ENCODE measurements around the gene SRPX2. TPM values are rescaled to one million over a fixed set of nuclear protein-coding genes. Genes with fewer than 3 reads are reported as not detected.

Gene SRPX2
- polyA plus RNA-seq, 1 of the 3 experiments (the other 2 are of a cell fraction) = 14.5 TPM

DNA sequence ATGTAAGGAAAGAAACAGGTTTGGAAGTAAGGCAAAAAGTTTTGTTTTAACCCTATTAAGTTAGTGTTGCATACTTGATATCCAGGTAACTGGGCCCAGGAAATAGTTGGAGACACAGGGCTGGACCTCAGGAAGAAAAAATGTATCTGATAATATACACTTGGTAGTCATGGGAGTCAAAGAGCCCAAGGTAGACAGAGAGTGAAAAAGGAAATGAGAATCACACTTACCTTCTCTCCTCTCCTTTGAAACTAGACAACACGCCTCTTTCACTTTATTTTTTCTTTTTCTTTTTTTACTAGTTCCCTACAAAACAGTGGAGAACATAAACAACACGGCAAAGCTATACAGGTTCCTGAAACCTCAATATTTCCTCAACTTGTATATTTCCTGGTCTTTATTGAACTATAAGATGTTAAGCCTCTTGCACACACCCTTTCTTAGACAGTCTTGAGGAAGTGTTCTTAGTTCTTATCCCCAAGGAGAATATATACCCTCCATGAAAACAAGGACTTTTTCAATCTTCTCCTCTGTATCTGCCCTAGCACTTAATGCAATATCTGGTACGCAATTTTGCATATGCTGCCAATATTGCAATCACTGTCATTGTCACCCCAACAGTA lies 60.7 kb downstream of the SRPX2 start (continued):
- TF ChIP-seq, protein P1, sequence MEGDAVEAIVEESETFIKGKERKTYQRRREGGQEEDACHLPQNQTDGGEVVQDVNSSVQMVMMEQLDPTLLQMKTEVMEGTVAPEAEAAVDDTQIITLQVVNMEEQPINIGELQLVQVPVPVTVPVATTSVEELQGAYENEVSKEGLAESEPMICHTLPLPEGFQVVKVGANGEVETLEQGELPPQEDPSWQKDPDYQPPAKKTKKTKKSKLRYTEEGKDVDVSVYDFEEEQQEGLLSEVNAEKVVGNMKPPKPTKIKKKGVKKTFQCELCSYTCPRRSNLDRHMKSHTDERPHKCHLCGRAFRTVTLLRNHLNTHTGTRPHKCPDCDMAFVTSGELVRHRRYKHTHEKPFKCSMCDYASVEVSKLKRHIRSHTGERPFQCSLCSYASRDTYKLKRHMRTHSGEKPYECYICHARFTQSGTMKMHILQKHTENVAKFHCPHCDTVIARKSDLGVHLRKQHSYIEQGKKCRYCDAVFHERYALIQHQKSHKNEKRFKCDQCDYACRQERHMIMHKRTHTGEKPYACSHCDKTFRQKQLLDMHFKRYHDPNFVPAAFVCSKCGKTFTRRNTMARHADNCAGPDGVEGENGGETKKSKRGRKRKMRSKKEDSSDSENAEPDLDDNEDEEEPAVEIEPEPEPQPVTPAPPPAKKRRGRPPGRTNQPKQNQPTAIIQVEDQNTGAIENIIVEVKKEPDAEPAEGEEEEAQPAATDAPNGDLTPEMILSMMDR (IDR thresholded peaks at IDR 0.05) = no peak
- TF ChIP-seq FOXJ3 (CRISPR knock-in tag; IDR thresholded peaks at IDR 0.05) (no peak), USF2 (IDR thresholded peaks at IDR 0.05; ENCODE audit: borderline replicate concordance, low read depth, low read length) (no peak), POLR2AphosphoS5 (IDR thresholded peaks at IDR 0.05; ENCODE audit: low read depth, low read length) (no peak), MXI1 (IDR thresholded peaks at IDR 0.05; ENCODE audit: low read depth, low read length) (no peak), GATA2 (CRISPR knock-in tag; IDR thresholded peaks at IDR 0.05) (no peak), TCF12 (IDR thresholded peaks at IDR 0.05) (no peak), EP300 (IDR thresholded peaks at IDR 0.05; ENCODE audit: borderline replicate concordance in 1 of 2, low read depth in 1 of 2, low read length in 1 of 2) (no peak)
- TF ChIP-seq, protein P2, sequence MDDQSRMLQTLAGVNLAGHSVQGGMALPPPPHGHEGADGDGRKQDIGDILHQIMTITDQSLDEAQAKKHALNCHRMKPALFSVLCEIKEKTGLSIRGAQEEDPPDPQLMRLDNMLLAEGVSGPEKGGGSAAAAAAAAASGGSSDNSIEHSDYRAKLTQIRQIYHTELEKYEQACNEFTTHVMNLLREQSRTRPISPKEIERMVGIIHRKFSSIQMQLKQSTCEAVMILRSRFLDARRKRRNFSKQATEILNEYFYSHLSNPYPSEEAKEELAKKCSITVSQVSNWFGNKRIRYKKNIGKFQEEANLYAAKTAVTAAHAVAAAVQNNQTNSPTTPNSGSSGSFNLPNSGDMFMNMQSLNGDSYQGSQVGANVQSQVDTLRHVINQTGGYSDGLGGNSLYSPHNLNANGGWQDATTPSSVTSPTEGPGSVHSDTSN (IDR thresholded peaks at IDR 0.05) = no peak

DNA sequence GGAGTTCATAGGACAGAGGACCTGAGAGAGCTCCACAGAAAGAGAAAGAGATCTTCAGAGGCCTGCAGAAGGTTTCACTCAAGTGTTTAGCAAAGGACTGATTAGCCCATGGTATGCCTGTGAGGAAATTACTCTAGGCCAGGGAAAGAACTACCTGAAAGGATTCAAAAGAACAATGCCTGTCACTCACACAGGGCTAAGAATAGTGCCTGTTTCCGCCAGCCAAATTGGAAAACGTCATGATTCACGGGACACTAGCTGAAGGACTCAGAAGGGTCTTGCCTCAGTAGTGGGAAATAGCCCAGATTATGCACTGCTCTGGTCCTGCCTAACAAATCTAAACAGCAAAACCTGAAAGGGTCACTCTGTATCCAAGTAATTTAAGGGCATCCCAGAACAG lies 66.8 kb downstream of the SRPX2 start:
- Histone ChIP-seq H3K4me1 (ENCODE audit: control insufficient read depth in 1 of 2, insufficient read depth in 2 of 2, low read depth in 1 of 2, low read length in 1 of 2) (no peaks in the 10 kb centered on the region), H3K9ac (no peak overlapping the region), H3K9me2 (no peaks in the 10 kb centered on the region), H4K20me1 (ENCODE audit: insufficient read depth) (no peaks in the 10 kb centered on the region), H3K79me2 (ENCODE audit: insufficient read depth) (no peaks in the 10 kb centered on the region), H3K9me3 (no peaks in the 10 kb centered on the region), H3K4me3 (ENCODE audit: low read depth in 2 of 2, low read length in 1 of 2) (no peak overlapping the region), H3F3A (replicated peaks; ENCODE audit: insufficient read depth) (no peaks in the 10 kb centered on the region), H2AFZ (ENCODE audit: low read depth) (no peak overlapping the region), H3K36me3 (replicated peaks in 1 of 2; ENCODE audit: control insufficient read depth in 1 of 2, insufficient read depth in 2 of 2, low read length in 1 of 2) (no peaks in the 10 kb centered on the region), H3K27me3 (ENCODE audit: insufficient read depth) (no peaks in the 10 kb centered on the region), H3K27ac (ENCODE audit: low read depth in 2 of 2, low read length in 1 of 2) (no peak overlapping the region), H3K4me2 (no peak overlapping the region)
- 36% methylated on average over 3 of the region's 3 CpGs for WGBS (ENCODE audit: low lambda C conversion rate)
- ChIA-PET CTCF (interaction anchor here (1.0 to 1.4 kb wide), 3 partner anchors 25 to 58 kb away, joined by 4 to 6 read pairs (median 5); no protein-coding TSS in a partner anchor), POLR2A (no interaction called here)
- DNase-seq = no peak
- TF ChIP-seq MEF2A (IDR thresholded peaks at IDR 0.05; ENCODE audit: borderline replicate concordance, low read depth) = no peak
- TF ChIP-seq YY1 (IDR thresholded peaks at IDR 0.05; ENCODE audit: low read depth) = no peak
- no peak for TF ChIP-seq MXI1 (IDR thresholded peaks at IDR 0.05; ENCODE audit: low read depth, low read length)

DNA sequence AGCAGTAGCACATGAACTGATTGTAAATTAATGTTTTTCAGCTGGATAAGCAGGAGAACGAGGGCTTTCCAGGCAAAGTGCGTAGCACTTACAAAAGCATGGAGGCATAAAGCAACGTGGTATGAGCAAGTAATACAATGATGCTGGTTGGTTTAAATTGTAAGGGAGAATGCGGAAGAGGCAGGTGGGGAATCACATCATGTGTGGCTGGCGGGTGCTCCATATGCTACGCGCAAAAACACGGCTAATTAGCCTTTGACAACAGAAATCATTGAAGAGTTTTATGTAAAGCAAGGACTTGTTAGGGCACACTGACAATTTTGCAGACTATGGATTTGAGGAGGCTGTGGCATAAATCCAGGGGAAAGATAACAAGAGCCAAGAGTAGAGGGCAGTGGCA lies 73.4 kb downstream of the SRPX2 start:
- CTCF ChIA-PET = interaction anchor here (0.9 to 1.5 kb wide), 4 partner anchors 13 to 51 kb away, joined by 3 to 10 read pairs (median 4); no protein-coding TSS in a partner anchor
- WGBS (ENCODE audit: low lambda C conversion rate) = 55% methylated on average over 8 of the region's 8 CpGs
- H3K9me2 ChIP-seq = no peaks in the 10 kb centered on the region
- TF ChIP-seq, protein P2 (IDR thresholded peaks at IDR 0.05) = no peak
- TF ChIP-seq TEAD4 (IDR thresholded peaks at IDR 0.05; ENCODE audit: borderline replicate concordance, insufficient read depth) (no peak), NFIC (IDR thresholded peaks at IDR 0.05; ENCODE audit: borderline replicate concordance) (no peak), ELF1 (IDR thresholded peaks at IDR 0.05) (no peak), GABPA (IDR thresholded peaks at IDR 0.05; ENCODE audit: low read depth) (no peak), FOXM1 (IDR thresholded peaks at IDR 0.05; ENCODE audit: low read depth) (no peak), SIN3A (IDR thresholded peaks at IDR 0.05; ENCODE audit: borderline replicate concordance, low read depth, low read length) (no peak), MAX (IDR thresholded peaks at IDR 0.05; ENCODE audit: low read depth) (no peak), YY1 (IDR thresholded peaks at IDR 0.05; ENCODE audit: low read depth) (no peak)
- TF ChIP-seq, protein P3, sequence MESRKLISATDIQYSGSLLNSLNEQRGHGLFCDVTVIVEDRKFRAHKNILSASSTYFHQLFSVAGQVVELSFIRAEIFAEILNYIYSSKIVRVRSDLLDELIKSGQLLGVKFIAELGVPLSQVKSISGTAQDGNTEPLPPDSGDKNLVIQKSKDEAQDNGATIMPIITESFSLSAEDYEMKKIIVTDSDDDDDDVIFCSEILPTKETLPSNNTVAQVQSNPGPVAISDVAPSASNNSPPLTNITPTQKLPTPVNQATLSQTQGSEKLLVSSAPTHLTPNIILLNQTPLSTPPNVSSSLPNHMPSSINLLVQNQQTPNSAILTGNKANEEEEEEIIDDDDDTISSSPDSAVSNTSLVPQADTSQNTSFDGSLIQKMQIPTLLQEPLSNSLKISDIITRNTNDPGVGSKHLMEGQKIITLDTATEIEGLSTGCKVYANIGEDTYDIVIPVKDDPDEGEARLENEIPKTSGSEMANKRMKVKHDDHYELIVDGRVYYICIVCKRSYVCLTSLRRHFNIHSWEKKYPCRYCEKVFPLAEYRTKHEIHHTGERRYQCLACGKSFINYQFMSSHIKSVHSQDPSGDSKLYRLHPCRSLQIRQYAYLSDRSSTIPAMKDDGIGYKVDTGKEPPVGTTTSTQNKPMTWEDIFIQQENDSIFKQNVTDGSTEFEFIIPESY (IDR thresholded peaks at IDR 0.05; ENCODE audit: borderline replicate concordance, low read depth) = no peak

More for the DNA sequence above, 73.4 kb downstream of the SRPX2 start:
- H3K79me2 ChIP-seq (ENCODE audit: insufficient read depth) = no peaks in the 10 kb centered on the region
- no peaks in the 10 kb centered on the region for H3K27me3 ChIP-seq (ENCODE audit: insufficient read depth)
- no peaks in the 10 kb centered on the region for H3F3A ChIP-seq (replicated peaks; ENCODE audit: insufficient read depth)
- no peak overlapping the region for H2AFZ ChIP-seq (ENCODE audit: low read depth)
- H3K4me2 ChIP-seq = no peak overlapping the region
- no peaks in the 10 kb centered on the region for H4K20me1 ChIP-seq (ENCODE audit: insufficient read depth)
- no peak for DNase-seq
- POLR2A ChIA-PET = no interaction called here
- no peak overlapping the region for H3K9ac ChIP-seq
- no peaks in the 10 kb centered on the region for H3K4me1 ChIP-seq (ENCODE audit: control insufficient read depth in 1 of 2, insufficient read depth in 2 of 2, low read depth in 1 of 2, low read length in 1 of 2)
- H3K9me3 ChIP-seq = no peaks in the 10 kb centered on the region; the same call in 1 of the 2 replicates
- H3K36me3 ChIP-seq (replicated peaks in 1 of 2; ENCODE audit: control insufficient read depth in 1 of 2, insufficient read depth in 2 of 2, low read length in 1 of 2) = no peaks in the 10 kb centered on the region
- H3K27ac ChIP-seq (ENCODE audit: low read depth in 2 of 2, low read length in 1 of 2) = no peak overlapping the region
- H3K4me3 ChIP-seq (ENCODE audit: low read depth in 2 of 2, low read length in 1 of 2) = no peak overlapping the region
